ENCODE results near the gene PRKN.

GRCh38 chr6:162705736-162706135 is 21.8 kb downstream of the PRKN start:
- no peak for TF ChIP-seq POLR2AphosphoS5 (IDR thresholded peaks at IDR 0.05; ENCODE audit: low read depth)
- TF ChIP-seq, protein P1, sequence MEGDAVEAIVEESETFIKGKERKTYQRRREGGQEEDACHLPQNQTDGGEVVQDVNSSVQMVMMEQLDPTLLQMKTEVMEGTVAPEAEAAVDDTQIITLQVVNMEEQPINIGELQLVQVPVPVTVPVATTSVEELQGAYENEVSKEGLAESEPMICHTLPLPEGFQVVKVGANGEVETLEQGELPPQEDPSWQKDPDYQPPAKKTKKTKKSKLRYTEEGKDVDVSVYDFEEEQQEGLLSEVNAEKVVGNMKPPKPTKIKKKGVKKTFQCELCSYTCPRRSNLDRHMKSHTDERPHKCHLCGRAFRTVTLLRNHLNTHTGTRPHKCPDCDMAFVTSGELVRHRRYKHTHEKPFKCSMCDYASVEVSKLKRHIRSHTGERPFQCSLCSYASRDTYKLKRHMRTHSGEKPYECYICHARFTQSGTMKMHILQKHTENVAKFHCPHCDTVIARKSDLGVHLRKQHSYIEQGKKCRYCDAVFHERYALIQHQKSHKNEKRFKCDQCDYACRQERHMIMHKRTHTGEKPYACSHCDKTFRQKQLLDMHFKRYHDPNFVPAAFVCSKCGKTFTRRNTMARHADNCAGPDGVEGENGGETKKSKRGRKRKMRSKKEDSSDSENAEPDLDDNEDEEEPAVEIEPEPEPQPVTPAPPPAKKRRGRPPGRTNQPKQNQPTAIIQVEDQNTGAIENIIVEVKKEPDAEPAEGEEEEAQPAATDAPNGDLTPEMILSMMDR (conservative IDR thresholded peaks at IDR 0.05; ENCODE audit: low read depth in 2 of 2): no peak

Measured in GM23338 (cell line).